Suppressor macrophage treated with lipopolysaccharide for 4 hours (primary cell): ENCODE measurements around the gene RELN.

Experiments used
- DNase-seq: peaks from one replicate; pipeline ENCODE4 v3.0.0-alpha.2; 2020

Gene RELN

DNA sequence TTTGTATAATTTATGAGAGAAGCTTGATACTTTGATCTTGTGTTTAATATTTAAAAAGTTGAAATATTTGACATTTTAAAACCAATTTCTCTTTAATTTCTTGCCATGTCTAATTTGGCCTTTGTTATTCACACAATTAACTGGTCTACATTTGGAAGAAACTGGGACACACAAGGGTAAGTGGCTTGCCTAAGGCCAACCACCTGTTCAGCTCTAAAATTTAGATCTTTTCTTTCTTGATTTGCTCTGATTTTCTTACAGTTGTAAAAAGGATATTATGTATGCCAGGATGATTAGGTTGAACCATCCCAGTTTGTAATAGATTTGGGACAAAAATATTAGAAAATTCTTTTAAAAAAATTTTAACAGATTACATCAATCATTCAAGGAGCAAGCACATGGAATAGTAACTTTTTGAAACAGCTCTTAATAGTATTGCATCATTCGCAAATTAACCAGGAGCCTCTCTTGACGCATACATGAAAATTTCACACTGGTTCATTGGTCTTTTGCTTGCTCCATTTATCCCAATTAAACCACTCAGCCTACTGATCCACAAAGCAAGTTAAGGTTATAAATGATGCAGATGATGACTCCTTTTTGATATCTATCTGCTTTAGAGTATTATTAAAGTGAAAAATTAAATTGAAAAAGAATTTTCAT lies 321.0 kb downstream of the RELN start:
- no peak for DNase-seq

- DNase-seq, result no peak
Measured at GRCh38 chr7:103666326-103666725, 323.1 kb downstream of the RELN start.

DNA sequence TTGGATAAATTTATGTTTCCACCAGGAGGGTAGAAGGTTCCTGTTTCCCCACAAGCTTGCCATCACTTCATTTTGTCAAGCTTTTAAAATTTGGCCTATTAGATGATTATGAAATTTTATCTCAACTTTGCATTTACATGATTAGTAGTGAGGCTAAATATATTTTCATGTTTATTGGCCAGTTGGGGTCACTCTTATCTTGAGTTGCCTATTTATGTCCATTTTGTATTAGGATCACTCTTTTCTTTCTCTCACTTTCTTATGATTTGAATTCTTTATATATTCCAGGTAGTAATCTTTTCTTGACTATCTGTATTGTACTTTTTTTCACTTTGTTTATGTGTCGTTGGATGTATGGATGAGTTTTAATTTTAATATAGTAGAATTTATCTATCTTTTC lies 324.9 kb downstream of the RELN start:
- no peak for DNase-seq

GRCh38 chr7:103660455-103661371 lies 328.7 kb downstream of the RELN start:
- peak; percentile 7 for DNase-seq

DNA sequence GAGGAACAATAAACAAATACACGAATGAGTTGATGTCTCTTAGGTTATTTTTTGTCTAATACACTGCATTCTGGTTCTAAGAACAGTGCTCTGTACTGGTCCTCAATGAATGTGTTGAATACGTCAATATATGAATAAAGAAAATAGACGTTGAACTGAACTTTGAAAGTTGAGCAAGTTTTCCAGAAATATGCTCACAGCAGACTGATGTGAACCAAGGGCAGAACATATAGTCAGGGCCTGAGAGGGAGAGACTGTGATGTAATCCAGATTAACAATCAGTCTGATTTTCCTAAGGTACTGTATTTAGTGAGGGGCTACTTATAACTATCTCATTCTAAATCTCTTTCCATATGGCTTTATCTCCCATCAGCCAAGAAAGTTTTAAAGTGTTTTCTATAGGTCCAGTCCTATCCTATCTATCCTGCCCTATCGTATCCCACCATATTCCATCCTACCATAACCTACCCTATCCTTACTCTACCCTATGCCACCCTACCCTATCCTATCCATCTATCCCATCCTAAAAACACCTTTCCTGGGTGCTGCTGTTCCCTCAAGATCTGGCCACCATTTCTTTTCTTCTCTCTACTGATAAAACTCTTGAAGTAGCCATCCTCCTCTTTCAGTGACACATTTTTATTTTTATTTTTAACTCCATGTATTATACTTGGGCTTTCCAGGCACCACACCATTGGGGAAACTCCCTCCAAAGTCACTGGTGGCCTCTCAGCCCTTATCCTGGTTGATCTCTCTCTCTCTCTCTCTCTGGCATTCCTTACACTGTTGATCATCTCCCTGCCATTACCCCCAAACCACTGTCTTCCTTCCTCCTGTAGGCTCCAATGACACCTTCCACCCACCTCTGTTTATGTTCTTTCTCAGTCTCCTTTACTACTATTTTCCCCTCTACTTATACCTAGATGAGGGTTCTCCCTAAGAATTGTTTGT lies 331.1 kb downstream of the RELN start:
- DNase-seq, result no peak

- no peak for DNase-seq
Measured at GRCh38 chr7:103657474-103657894, 332.0 kb downstream of the RELN start.

GRCh38 chr7:103656221-103656620 lies 333.2 kb downstream of the RELN start:
- DNase-seq, result no peak

DNA sequence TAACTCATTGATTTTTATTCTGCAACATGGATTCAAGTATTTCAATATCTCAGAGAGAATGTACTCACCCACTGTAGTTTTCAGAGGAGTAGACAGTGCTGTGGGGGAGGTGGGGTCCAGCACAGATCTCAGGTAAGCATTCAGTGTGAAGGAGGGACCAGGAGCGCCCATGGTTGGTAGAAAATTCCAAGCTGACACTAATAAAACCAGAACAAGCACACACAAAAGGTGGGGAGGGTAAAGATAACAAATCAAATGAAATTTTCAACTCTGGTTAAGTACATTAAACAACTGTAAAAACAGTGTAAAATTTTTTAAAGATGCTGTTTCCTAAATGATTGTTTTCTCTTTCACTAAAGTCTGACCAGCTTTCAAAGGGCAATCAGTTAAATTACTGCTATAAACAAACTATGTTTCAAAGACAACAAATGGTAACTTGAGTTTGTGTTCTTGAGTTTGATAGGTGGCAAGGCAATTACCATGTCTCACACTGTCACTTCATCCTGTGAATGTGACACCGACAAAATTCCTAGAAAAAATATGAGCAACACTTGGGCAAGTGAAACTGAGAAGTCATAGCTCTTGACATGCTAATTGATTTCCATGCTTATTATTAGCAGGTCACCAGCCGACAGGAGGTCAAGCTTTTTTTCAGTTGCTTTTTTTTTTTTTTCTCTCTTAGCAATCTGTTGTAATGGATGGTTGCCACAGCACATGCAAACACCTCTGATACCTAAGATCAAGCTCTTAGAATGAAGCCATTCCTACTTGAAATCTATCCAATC lies 337.7 kb downstream of the RELN start:
- DNase-seq, result no peak

DNA sequence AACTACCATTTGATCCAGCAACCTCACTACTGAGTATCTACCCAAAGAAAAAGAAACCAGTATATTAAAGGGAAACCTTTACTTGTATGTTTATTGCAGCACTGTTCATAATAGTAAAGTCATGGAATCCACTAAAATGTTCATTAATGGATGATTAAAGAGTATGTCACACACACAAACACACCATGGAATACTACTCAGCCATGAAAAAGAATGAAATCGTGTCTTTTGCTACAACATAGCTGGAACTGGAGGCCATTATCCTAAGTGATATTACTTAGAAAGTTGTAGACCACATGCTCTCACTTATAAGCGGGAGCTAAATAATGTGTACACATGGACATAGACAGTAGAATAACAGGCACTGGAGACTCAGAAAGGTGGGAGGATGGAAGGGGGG lies 340.4 kb downstream of the RELN start:
- no peak for DNase-seq

DNA sequence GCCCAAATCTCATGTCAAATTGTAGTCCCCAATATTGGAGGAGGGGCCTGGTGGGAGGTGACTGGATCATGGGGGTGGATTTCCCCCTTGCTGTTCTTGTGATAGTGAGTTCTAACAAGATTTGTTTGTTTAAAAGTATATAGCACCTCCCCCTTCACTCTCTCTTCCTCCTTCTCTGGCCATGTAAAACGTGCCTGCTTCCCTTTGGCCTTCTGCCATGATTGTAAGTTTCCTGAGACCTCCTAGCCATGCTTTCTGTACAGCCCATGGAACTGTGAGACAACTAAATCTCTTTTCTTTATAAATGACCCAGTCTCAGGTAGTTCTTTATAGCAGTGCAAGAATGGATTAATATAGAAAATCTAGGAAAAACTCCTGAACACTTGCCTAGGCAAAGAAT lies 341.3 kb downstream of the RELN start:
- no peak for DNase-seq

GRCh38 chr7:103644319-103644718 lies 345.1 kb downstream of the RELN start:
- no peak for DNase-seq

DNA sequence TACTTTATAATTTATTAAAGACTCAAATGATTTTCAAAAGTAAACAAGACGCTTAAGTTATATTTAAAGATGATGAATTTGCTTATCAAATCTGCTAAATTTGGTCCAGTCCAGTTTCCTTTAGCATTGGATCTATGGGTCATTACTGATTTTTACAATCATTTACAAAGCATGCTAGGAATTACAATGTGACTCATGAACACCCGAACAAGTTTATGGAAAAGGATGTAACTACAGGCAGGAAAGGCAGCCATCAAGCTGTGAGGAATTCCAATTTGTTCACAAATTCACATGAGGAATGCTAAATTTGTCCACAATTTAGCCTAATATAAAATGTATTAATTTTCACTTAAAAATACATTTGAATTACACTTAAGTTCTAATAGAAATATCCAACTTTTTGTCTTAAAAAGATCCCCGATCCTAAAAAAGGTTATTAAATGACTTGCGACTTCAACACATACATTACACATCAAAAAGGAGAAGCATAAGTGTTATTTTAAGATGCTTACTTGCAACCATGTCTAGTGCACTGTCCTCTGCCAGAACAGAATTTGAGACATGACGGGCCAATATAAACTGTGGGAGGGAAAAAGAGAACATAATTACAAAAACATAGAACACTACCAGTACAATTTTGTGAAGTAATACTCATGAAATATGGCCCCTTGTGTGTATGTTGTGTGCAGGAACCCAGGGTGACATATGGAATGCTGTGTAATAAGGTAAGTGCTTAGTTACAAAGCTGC lies 349.3 kb downstream of the RELN start:
- no peak for DNase-seq

DNA sequence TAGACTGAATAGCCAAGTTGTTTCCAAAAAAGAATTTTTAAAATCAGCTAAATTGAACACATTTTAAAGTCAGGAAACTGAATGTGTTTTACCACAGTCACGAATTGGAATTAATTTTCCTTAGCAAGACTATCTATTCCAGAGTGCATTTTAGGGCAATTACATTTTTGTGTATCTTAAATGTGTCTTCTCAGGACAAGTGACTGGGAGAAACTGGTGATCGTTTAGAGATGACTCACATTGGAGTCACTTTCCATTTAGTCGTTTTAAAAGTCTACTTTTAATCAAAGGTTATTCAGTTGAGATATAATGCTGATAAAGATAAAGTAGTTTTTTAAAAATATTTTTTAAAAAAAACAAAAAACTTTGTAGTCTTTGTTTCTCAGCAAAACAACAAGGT lies 351.7 kb downstream of the RELN start:
- DNase-seq, result no peak

GRCh38 chr7:103637094-103637493 lies 352.4 kb downstream of the RELN start:
- no peak for DNase-seq

GRCh38 chr7:103636153-103636552 lies 353.3 kb downstream of the RELN start:
- DNase-seq, result no peak

- no peak for DNase-seq
Measured at GRCh38 chr7:103632972-103633371, 356.5 kb downstream of the RELN start.

DNA sequence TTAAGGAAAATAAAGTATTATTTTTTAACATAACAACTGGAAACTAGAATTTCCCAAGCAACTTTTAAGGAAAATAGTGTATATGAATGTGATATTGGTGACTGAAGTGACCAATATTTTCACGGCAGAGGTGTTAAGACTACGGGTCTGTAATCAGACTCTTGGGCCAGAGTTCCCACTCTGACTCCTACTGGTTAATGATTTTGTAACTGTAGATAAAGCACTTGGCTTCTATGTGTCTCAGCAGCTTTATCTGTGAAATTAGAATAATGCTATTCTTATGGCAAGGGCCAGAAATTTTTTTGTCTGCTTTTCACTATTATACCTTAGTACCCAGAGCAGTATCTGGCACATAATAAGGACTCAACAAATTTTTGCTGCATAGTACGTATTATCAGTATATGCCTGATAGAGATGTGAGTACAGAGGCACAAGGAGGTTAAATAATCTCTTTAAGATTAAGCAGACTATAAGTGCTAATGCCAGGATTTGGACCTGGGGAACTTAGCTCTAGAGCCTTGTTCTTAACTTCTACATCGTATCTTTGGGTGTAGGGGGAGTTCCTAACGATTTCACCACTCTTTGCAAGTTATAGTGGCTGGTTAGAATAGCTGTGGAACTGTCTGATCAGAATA lies 357.3 kb downstream of the RELN start:
- DNase-seq, result no peak

DNA sequence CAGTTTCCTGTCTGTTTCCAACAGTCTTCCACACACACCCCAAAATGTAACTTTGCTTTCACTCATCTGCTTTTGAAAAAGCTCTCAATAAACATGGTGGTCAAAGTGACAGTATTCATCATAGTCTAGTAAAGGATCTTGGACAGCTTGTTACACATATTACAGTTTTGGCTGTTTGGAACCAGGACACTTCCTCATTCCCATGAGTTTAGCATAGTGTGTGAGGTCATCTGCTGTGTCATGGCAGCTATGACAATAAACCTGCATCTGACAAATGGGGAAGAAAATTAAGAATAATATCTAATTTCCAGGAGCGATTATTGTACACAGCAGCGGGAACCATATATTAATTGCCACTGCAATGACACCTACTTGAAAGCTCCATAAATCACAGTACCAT lies 359.1 kb downstream of the RELN start:
- DNase-seq, result peak; percentile 13

DNA sequence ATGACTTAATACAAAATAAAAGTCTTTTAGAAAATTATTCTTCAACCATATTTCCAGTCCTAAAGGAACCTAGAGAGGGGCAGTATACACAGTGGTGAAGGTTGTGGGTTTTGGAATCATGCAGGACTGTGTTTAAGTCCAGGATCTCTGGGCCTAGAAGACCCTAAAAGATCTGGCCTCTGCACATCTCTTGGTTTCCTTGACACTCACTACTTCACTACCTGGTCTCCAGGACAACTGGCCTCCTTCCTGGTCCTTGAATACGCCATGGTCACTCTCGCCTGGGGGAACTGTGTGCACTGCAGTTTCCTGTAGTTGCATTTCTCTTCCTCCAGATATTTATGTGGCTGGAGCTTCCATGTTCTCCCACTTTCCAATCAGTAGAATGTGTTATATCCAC lies 360.7 kb downstream of the RELN start:
- no peak for DNase-seq

GRCh38 chr7:103626776-103627175 lies 362.7 kb downstream of the RELN start:
- no peak for DNase-seq

DNA sequence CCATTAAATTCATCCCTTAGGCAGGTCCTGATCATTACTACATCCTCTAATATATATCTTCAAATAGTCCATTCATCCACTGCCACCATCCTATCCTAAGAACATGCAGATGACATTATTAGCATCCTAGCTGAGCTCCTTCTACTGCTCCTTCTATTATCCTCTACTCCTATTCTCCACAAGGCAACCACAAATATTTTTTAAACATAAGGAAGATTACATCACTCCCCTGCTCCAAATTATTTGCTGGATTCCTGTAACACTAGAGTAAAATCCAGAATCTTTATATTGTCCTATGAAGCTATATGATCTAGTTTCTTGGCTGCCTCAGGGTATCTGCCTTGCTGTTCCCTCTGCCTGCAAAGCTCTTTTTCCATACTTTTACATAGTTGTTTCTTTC lies 367.2 kb downstream of the RELN start:
- DNase-seq, result no peak
